Measurements from ENCODE around the gene PTPN11. TPM values are rescaled to one million over a fixed set of nuclear protein-coding genes. Genes with fewer than 3 reads are reported as not detected.
"Not testable (repeated sequence)": the region's sequence is repeated elsewhere in the genome, so short reads cannot be mapped to it uniquely, and the experiment has no call there.

Gene PTPN11
- polyA plus RNA-seq, 1 donor from 2014 or later: 92.5 TPM

- Histone ChIP-seq H3K9me2 (ENCODE audit: insufficient read depth, low read length) (no peaks in the 10 kb centered on the region), H4K20me1 (ENCODE audit: insufficient read depth) (no peaks in the 10 kb centered on the region), H3K36me3 (ENCODE audit: insufficient read depth, low read length) (no peaks in the 10 kb centered on the region), H3K4me2 (ENCODE audit: low read length) (no peak overlapping the region), H3K27me3 (ENCODE audit: insufficient read depth, low read depth, low read length) (no peaks in the 10 kb centered on the region), H2AFZ (ENCODE audit: low read depth, low read length) (no peak overlapping the region), H3K9ac (ENCODE audit: low read length) (no peak overlapping the region), H3K9me3 (ENCODE audit: low read length) (no peaks in the 10 kb centered on the region), H3F3A (ENCODE audit: insufficient read depth, low read length, poor library complexity, severe bottlenecking) (no peaks in the 10 kb centered on the region), H3K4me3 (ENCODE audit: low read length) (no peak overlapping the region), H3K27ac (ENCODE audit: low read length) (no peak overlapping the region), H3K79me2 (replicated peaks; ENCODE audit: insufficient read depth, low read length) (no peaks in the 10 kb centered on the region)
- TF ChIP-seq MXI1 (conservative IDR thresholded peaks at IDR 0.05; ENCODE audit: poor library complexity, severe bottlenecking): no peak
- peak; percentile 82 for TF ChIP-seq CTCF (IDR thresholded peaks at IDR 0.05; ENCODE audit: poor library complexity, severe bottlenecking)
- no peak for TF ChIP-seq REST (IDR thresholded peaks at IDR 0.05; ENCODE audit: borderline replicate concordance)
- no peak for TF ChIP-seq TAF1 (IDR thresholded peaks at IDR 0.05; ENCODE audit: low read depth)
- no peak for TF ChIP-seq EZH2 (IDR thresholded peaks at IDR 0.05; ENCODE audit: borderline replicate concordance, insufficient read depth, low read length, poor library complexity, severe bottlenecking)
- no peak for TF ChIP-seq EP300 (conservative IDR thresholded peaks at IDR 0.05; ENCODE audit: poor library complexity, severe bottlenecking)
- peak; percentile 91 for TF ChIP-seq RAD21 (conservative IDR thresholded peaks at IDR 0.05)
- TF ChIP-seq SMC3 (conservative IDR thresholded peaks at IDR 0.05; ENCODE audit: poor library complexity): peak; percentile 88
- TF ChIP-seq POLR2AphosphoS5 (IDR thresholded peaks at IDR 0.05): no peak
Measured at GRCh38 chr12:112450725-112451124, 32.0 kb downstream of the PTPN11 start.

- H3K4me3 ChIP-seq (ENCODE audit: low read length): no peak overlapping the region
- H3K9me2 ChIP-seq (ENCODE audit: insufficient read depth, low read length): no peaks in the 10 kb centered on the region
- H2AFZ ChIP-seq (ENCODE audit: low read depth, low read length): no peak overlapping the region
- H3K36me3 ChIP-seq (ENCODE audit: insufficient read depth, low read length): peaks cover 7% of the 10 kb centered on the region
- H4K20me1 ChIP-seq (ENCODE audit: insufficient read depth): no peaks in the 10 kb centered on the region
- no peaks in the 10 kb centered on the region for H3K27me3 ChIP-seq (ENCODE audit: insufficient read depth, low read depth, low read length)
- no peaks in the 10 kb centered on the region for H3K79me2 ChIP-seq (replicated peaks; ENCODE audit: insufficient read depth, low read length)
- no peak for TF ChIP-seq POLR2AphosphoS5 (IDR thresholded peaks at IDR 0.05)
- no peak for TF ChIP-seq CTCF (IDR thresholded peaks at IDR 0.05; ENCODE audit: poor library complexity, severe bottlenecking)
- no peak for TF ChIP-seq RAD21 (conservative IDR thresholded peaks at IDR 0.05)
- TF ChIP-seq TAF1 (IDR thresholded peaks at IDR 0.05; ENCODE audit: low read depth): no peak
- no peak for TF ChIP-seq EZH2 (IDR thresholded peaks at IDR 0.05; ENCODE audit: borderline replicate concordance, insufficient read depth, low read length, poor library complexity, severe bottlenecking)
- TF ChIP-seq REST (IDR thresholded peaks at IDR 0.05; ENCODE audit: borderline replicate concordance): no peak
- TF ChIP-seq MXI1 (conservative IDR thresholded peaks at IDR 0.05; ENCODE audit: poor library complexity, severe bottlenecking): no peak
- TF ChIP-seq SMC3 (conservative IDR thresholded peaks at IDR 0.05; ENCODE audit: poor library complexity): no peak
- no peak for TF ChIP-seq EP300 (conservative IDR thresholded peaks at IDR 0.05; ENCODE audit: poor library complexity, severe bottlenecking)
- no peak overlapping the region for H3K4me2 ChIP-seq (ENCODE audit: low read length)
- no peak overlapping the region for H3K9ac ChIP-seq (ENCODE audit: low read length)
- H3F3A ChIP-seq (ENCODE audit: insufficient read depth, low read length, poor library complexity, severe bottlenecking): no peaks in the 10 kb centered on the region
- H3K9me3 ChIP-seq (ENCODE audit: low read length): no peaks in the 10 kb centered on the region
- H3K27ac ChIP-seq (ENCODE audit: low read length): no peak overlapping the region
Measured at GRCh38 chr12:112456029-112456428, 37.3 kb downstream of the PTPN11 start.

- H3K27ac ChIP-seq (ENCODE audit: low read length); H2AFZ ChIP-seq (ENCODE audit: low read depth, low read length); H3K36me3 ChIP-seq (ENCODE audit: insufficient read depth, low read length); H4K20me1 ChIP-seq (ENCODE audit: insufficient read depth); H3K27me3 ChIP-seq (ENCODE audit: insufficient read depth, low read depth, low read length); H3K9me3 ChIP-seq (ENCODE audit: low read length); H3K9ac ChIP-seq (ENCODE audit: low read length); H3K4me3 ChIP-seq (ENCODE audit: low read length); H3K4me2 ChIP-seq (ENCODE audit: low read length); H3K9me2 ChIP-seq (ENCODE audit: insufficient read depth, low read length); H3K79me2 ChIP-seq (replicated peaks; ENCODE audit: insufficient read depth, low read length); H3F3A ChIP-seq (ENCODE audit: insufficient read depth, low read length, poor library complexity, severe bottlenecking): not testable (repeated sequence)
Measured at GRCh38 chr12:112457142-112457541, 38.4 kb downstream of the PTPN11 start.
